GM12872 (cell line): ENCODE data around the gene LIX1L.

ENCODE experiments used
- TF ChIP-seq, protein P1 (sequence below): IDR thresholded peaks from 3 replicates; pipeline ENCODE4 v1.5.1; 2011; ENCODE audit warnings: low read depth, mild to moderate bottlenecking, low read length, moderate library complexity; ENCODE audit not compliant: insufficient read depth

The LIX1L gene

GRCh38 chr1:145926686-145927062, 31.1 kb downstream of the LIX1L start:
- TF ChIP-seq, protein P1, sequence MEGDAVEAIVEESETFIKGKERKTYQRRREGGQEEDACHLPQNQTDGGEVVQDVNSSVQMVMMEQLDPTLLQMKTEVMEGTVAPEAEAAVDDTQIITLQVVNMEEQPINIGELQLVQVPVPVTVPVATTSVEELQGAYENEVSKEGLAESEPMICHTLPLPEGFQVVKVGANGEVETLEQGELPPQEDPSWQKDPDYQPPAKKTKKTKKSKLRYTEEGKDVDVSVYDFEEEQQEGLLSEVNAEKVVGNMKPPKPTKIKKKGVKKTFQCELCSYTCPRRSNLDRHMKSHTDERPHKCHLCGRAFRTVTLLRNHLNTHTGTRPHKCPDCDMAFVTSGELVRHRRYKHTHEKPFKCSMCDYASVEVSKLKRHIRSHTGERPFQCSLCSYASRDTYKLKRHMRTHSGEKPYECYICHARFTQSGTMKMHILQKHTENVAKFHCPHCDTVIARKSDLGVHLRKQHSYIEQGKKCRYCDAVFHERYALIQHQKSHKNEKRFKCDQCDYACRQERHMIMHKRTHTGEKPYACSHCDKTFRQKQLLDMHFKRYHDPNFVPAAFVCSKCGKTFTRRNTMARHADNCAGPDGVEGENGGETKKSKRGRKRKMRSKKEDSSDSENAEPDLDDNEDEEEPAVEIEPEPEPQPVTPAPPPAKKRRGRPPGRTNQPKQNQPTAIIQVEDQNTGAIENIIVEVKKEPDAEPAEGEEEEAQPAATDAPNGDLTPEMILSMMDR: no peak

DNA sequence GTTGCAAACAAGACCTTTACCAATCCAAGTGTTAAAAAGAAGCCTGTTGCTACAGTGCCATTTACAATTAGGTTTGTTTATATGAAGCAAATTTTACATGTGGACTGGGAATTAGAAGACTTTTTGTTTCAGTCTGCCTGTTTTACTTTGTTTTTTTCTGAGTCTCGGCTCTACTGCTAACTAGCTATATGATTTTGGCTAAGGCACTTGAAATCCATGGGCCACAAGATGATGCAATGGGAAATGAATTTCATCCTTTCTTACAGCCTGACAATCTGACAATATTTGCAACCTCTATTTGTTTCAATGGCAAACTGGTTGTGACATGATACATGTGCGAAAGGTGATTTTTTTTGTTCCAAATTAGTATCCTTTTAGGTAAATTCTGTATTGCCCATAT, 35.6 kb downstream of the LIX1L start:
- TF ChIP-seq, protein P1: no peak

GRCh38 chr1:145918992-145919939, 38.6 kb downstream of the LIX1L start:
- TF ChIP-seq, protein P1: no peak

DNA sequence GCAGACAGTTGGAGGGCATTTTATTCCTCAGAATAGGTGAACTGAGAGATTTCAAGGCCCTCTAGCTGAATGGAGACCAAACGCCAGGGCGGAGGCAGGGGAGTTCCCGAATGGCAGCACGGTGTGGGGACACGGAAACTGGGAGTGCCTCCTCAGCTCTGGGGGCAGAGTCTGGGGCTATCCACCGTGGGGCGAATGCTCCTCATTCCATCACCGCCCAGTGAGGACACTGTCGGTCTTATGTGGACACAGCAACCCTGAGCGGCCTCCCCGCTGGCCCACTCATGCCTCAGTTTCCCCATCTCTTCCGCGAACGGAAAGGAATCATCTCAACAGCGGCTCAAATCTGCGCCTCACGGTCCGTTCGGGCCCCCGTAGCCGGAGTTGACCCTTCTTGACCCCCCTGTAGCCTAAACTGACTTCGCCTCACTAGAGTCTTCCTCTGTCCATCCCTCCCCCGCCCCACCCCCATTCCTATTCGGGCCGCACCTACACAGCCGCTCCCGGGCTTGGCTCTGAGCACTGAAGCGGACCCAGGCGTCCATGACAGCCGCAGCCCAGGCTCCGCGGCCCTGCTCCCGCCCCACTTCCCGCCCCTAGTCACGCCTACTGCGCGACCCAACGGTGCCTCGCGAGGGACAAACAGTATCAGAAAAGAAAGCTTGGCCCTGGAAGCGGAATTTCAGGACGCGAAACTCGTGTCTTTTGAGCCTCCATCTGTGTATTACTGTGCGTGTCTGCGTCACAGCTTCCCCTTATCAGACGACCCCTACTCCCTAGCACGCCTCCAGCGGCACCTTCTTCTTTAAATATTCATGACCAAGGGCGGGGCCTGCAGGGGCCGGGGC, 39.4 kb downstream of the LIX1L start, which contains the start of gene PEX11B:
Gene PEX11B (minus strand): TSS at position 574 of the 848 bp plus-strand sequence. CDS start 29 bp downstream, at position 545.
- TF ChIP-seq, protein P1: no peak

GRCh38 chr1:145917595-145917994, 40.2 kb downstream of the LIX1L start:
- TF ChIP-seq, protein P1: no peak

DNA sequence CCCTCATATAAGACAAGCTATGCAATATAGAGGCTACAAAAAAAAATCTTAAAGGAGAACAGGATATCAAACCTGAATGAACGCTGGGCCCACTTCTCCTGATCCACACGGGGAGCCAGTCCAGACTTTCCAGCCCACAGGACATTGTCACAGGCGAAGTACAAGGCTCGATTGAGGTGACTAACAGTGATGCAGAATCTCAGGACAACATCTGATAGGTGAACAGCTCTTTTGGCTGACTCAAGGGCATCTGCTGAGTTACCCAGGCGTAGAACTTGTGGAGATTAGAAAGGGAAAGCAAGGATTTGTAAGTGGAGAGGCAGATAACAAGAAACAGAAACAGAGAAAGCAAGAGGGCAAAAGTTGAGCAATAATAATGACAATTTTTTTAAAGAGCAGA, 41.1 kb downstream of the LIX1L start:
- TF ChIP-seq, protein P1: no peak

DNA sequence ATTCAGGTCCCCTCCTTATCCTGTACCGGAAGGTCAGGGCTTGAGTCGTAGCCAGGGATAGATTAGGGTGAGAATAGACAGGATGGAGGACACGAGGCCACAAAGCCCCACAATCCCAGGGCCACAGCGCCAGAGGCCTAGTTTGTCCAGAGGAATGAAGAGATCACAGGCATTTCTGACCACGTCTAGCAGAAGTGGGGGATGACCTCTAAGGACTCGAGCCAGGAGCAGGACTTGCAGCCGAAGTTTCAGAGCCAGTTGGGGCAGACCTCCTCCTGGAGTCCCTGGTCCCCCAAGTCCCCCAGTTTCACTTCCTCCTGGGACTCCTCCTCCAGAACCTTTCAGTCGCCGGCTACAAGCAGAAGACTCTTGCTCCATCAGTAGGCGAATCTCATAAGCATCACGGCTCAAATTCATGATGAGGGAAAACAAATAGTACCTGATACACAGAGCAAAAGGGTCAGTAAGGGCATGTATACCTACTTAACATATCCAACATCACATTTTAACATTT, 45.6 kb downstream of the LIX1L start:
- TF ChIP-seq, protein P1: no peak
